Measurements from ENCODE around the gene SCN11A. TPM values are rescaled to one million over a fixed set of nuclear protein-coding genes. Genes with fewer than 3 reads are reported as not detected.

The SCN11A gene
- total RNA-seq (2014; rRNA removed; shearing (Covaris generic); ENCODE audit: low replicate concordance): not detected in 2 replicates

DNA sequence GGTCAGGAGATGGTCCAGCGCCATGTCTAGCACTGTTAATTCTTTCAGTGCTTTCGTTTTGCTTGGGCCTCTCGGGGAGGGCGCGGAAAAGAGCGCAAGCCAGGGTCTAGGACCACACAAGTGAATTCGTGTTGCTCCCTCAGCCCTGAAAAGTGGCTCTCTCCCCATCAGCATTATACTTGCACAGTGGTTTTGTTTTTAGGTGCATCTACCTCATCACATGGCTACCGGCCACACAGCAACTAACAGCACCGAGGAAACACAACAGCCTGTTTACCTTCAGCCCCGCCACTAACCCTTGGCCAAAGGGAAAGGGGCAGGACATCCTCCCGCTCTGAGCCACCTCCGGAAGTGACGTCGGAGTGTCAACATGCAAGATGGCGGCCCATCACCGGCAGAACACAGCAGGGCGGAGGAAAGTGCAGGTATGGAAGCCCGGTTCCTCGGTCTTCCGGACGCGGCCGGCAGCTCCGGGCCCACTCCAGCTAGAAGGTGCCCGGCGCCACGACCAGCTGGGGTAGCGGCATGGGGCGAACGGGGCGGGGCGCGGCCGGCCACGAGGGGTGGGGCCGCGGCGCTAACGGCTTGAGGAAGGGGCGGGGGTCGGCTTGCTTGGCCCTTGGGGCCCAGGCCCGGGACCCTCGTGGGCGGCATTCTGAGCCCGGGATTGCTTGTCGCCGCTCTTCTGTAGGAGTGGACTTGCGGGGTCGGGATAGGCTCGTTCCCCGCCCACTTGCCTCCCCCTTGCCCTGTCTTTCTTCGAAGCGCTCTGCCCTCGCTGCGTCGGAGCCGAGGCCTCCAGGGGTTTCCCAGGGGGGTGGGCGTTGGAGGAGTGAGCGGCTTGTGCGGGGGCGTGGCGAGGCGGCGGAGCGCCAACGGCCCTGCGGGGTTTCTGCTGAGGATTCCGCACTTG is at the start of gene SCN11A, which contains the start of gene WDR48:
Gene SCN11A (minus strand): TSS at position 296 of the 913 bp plus-strand sequence. CDS start 101,582 bp downstream, outside the sequence.
Gene WDR48 (plus strand): TSS at position 368 of the 913 bp plus-strand sequence. CDS start 10 bp downstream, at position 378.
- Histone ChIP-seq H3K4me3 (peak within 1 kb of the TSS; percentile 75), H3K27me3 (no peaks in the 10 kb centered on the region), H3K9me3 (no peaks in the 10 kb centered on the region), H3K36me3 (no peaks in the 10 kb centered on the region)
- peak; percentile 86 for DNase-seq

DNA sequence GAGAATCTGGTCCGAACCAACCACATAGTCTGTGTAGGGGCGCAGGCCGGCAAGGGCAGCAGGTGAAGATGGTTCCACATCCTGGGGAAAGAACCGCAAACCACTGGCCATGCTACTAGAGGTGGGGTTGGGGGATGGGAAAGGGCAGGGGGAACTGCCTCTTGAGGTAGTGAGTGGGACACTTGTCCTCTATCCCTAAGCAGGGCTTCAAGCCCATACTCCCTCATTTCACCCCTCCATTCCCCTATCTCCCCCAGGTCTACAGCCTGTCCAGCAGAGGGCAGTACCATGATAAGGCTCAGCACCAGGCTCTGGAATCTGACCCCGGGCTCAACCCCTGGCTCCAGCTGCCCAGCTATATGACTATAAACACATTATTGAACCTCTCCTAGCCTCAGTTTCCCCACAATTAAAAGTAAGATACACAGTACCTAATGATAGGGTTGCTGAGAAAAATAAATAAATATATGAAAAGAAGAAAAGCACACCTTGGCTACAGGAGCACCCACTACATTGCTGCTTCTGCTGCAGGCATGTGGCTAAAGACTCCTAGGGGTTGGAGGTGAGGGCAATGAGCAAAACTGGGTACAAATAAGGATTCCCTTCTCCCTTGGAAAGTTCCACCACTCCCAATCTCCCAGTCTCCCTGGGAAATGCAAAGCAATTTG is 49.4 kb upstream of the SCN11A start:
- DNase-seq: peak; percentile 17
- Histone ChIP-seq H3K9me3 (no peaks in the 10 kb centered on the region), H3K36me3 (no peaks in the 10 kb centered on the region), H3K27me3 (no peaks in the 10 kb centered on the region), H3K4me3 (no peak overlapping the region)

DNA sequence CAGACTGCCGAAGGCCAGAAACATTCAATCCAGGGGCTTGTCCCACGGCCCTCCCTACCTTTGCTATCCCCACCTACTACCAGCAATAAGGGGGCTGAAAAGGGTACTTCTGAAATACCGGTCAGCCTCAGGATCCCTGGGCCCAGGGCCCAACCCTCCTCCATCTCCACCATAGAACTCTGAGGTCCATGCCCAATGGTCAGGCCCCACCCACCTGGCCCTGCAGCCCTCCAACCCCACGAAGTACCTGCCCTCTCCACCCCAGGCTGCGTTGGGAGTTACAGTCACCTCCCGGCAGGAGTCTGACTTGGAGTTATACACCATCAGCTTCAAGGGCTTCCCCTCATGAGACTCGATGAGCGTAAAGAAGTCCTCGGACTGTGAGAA is 48.7 kb upstream of the SCN11A start:
- Histone ChIP-seq H3K27me3 (no peaks in the 10 kb centered on the region), H3K36me3 (no peaks in the 10 kb centered on the region), H3K9me3 (no peaks in the 10 kb centered on the region), H3K4me3 (no peak overlapping the region)
- no peak for DNase-seq

DNA sequence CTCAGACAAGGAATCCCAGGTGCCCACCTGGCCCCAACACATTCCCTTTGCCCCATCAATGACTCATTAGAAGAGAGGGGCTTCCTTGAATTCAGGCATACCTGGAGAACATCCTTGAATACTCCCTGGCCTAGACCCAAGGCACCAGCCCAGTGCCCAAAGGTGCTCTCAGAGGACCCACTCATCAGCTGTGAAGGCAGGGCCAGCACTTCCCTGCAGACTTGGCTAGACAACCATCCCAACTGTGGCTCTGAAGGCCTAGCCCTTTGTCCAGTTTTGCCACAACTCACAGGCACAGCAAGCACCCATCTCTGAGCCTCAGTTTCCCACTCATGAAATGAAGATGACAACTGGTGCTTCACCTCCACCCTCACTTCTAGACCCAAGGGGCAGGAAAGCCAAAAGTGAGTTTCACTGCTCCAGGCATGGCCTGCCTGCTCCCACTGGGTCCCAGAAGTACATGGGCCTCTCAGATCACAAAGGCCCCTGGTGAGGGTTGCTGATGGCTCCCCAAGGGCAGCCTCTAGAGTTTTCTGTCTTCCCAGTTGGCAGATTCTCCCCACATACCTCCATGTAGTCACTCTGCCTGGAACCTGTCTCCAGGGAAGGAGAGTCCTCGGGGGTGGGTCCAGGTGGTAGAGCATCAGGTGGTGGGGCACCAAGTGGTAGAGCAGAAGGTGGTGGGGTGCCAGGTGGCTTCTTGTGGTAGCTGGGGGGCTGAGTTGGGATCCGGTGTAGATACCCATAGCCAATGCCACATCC is 48.2 kb upstream of the SCN11A start:
- DNase-seq: no peak
- no peaks in the 10 kb centered on the region for H3K9me3 ChIP-seq
- no peaks in the 10 kb centered on the region for H3K27me3 ChIP-seq
- H3K36me3 ChIP-seq: no peaks in the 10 kb centered on the region
- no peak overlapping the region for H3K4me3 ChIP-seq

DNA sequence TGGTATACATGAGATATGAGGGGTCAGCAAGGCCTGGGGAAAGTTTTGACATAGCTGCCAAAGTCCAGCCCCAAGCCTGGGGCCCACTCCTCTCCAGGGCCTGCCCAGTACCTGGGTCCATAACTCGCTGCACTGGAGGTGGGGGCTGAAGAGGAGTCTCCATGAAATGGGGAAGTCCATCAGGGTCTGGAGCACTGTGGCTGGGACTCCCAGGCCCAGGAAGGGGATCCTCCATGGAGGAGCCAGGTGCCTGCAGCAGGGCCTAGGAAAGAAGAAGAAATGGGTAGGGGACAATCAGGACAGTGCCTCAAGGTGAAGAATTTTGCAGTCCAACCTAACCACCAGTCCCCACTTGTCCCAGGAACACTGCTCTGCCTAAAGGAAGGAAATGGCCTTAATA is 47.5 kb upstream of the SCN11A start:
- Histone ChIP-seq H3K36me3 (no peaks in the 10 kb centered on the region), H3K27me3 (no peaks in the 10 kb centered on the region), H3K4me3 (no peak overlapping the region), H3K9me3 (no peaks in the 10 kb centered on the region)
- no peak for DNase-seq

DNA sequence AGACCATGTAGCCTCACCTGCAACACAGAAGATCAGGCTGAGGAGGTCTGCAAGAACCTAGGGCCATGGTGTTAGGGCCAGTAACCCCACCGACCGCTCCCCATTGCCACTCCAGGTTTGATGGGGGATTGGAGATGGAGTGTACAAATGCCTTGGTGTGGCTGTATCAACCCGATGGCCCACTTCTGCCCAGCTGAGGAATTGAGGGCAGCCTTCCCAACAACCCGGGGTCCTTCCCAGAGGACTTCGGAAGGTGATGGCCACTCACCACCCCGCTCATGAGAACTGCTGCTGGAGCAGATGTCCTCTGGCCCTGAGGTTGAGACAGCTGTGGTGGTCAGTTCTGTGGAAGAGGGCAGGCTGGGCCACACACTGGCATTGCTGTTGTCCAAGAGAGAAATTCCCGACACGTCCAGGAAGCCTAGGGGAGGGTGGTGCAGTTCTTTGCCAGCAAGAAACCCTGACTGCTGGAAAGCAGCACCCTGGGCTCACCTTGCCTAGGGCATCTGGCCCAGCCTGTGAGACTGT is 46.8 kb upstream of the SCN11A start:
- H3K9me3 ChIP-seq: no peaks in the 10 kb centered on the region
- no peaks in the 10 kb centered on the region for H3K27me3 ChIP-seq
- no peak for DNase-seq
- H3K4me3 ChIP-seq: no peak overlapping the region
- H3K36me3 ChIP-seq: no peaks in the 10 kb centered on the region

DNA sequence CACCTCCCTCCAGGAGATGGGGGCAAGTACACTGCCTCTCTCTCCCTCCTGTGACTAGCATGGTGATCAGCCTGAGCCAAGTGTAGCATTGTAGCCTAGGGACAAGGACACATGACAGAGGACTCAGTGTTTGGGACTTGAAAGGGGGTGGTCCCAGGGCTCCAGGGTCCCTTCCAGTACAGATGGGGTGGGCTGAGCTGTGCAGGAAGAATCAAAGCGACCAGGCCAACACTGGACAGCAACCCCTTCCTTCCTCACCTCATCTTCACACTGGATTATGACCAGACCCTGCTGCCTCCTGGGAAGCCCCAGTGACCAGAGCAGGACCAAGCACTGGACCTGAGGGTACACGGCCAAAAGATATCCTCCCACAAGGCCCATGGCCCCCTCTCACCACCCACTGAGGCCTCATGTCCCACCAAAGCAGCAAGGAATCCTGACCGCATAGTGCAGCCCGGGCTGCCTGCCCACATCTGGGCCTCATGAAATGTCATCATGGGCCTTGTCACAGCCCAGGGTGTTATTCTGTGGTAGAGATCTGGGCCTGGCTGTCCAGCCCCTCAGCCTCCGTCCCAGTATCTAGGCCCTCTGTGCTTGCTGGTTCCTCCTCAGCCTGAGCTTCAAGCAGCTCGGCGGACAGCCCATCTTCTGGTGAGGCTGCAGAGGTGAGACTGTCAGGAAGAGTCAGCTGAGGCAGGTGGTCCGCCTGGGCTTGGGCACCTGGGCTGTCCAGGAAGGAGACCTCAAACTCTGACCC is 46.1 kb upstream of the SCN11A start:
- no peaks in the 10 kb centered on the region for H3K27me3 ChIP-seq
- no peak for DNase-seq
- H3K9me3 ChIP-seq: no peaks in the 10 kb centered on the region
- H3K36me3 ChIP-seq: no peaks in the 10 kb centered on the region
- no peak overlapping the region for H3K4me3 ChIP-seq

DNA sequence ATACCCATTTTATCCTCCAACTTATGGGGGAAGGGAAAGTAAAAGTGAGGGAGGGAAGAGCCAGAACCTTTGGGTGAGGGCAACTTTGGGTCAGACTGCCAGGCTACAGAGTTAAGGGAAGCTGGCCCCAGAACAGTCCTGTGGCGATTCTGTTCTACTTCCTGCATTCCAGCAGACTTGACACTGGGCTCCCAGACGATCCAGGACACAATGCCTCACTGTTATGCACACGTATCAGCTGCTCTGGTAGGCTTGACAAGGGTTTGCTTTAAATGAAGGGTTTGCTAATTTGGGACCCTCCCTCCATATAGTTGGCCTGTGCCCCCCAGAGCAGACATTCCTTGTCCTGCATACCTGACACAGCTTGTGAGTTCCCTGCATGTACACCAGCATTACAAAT is 45.0 kb upstream of the SCN11A start:
- no peak overlapping the region for H3K4me3 ChIP-seq
- H3K36me3 ChIP-seq: no peaks in the 10 kb centered on the region
- H3K9me3 ChIP-seq: no peaks in the 10 kb centered on the region
- DNase-seq: no peak
- H3K27me3 ChIP-seq: no peaks in the 10 kb centered on the region

DNA sequence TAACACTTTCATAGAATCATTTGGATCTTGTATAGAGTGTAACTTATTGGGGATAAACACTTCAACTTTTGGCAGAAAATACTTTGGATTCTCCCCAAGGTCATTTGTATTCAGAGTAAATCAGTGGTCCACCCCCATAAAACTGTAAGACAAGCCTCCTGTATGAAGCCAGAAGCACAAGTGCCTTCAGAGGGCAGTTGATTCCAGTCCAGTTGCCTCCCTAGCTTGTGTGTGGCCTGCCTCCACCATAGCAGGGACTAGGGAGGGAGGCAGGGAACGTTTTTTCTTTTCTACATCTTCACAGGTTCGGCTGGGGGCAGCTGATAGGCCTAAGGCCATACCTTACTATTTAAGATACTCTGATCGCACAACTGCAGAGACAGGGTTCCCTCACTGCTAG is 44.0 kb upstream of the SCN11A start:
- H3K4me3 ChIP-seq: no peak overlapping the region
- no peak for DNase-seq
- H3K27me3 ChIP-seq: no peaks in the 10 kb centered on the region
- H3K36me3 ChIP-seq: no peaks in the 10 kb centered on the region
- no peaks in the 10 kb centered on the region for H3K9me3 ChIP-seq

DNA sequence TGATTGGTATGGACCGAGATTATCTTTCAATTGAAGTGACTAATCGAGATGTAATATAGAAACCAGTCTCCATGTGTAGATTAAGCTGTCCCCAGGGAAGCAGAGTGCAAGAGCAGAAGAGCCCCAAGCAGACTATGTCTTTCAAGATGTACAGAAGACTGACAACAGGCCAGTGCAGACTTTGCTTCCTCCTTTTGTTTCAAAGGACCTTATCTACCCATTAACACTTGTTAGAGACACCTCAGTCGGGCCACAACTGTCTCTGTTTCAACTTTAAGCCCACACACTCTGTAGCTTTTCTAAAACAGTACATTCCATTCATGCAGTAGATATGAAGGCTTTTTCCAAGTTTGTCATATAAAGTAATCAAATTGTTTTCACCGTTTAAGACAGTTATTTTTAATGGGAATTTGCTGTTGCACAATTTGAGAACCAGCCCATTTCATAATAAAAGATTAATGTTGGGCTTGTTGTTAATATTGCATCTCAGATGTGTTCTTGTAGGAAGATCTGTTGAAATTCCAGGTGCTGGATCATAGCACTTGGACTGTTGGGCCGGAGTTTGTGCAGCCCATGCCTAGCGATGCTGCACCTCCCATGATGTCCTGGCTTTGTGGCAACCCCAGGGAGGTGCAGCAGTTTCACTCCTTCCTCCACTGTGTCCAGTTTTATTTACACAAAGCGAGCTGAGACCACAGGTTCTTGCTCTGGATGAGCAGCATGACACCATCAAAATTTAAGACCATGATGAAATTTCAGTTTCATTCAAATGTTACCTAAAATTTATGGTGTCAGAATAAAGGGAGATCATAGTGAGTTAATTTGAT is 43.3 kb upstream of the SCN11A start:
- Histone ChIP-seq H3K27me3 (no peaks in the 10 kb centered on the region), H3K36me3 (no peaks in the 10 kb centered on the region), H3K9me3 (no peaks in the 10 kb centered on the region), H3K4me3 (no peak overlapping the region)
- DNase-seq: no peak

DNA sequence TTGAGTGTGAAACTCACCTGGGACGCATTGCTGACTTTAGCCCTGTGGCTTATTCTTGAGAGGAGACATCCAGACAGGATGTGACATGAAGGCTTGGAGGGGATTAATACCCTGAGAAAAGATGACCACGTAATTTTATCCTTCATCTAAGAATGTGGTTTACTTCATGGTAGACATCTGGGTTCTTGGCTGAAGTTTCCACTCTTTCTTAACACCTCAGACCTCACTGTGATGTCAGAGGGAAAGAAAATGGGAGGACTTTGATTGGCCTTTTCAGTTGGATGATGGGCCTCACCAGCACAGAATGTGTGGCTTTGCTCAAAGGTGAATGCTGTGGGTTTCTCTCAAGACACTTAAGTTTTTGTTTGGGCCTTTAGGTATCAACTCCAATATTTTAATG is 39.2 kb upstream of the SCN11A start:
- Histone ChIP-seq H3K27me3 (no peaks in the 10 kb centered on the region), H3K9me3 (no peaks in the 10 kb centered on the region), H3K4me3 (no peak overlapping the region), H3K36me3 (no peaks in the 10 kb centered on the region)
- DNase-seq: no peak

DNA sequence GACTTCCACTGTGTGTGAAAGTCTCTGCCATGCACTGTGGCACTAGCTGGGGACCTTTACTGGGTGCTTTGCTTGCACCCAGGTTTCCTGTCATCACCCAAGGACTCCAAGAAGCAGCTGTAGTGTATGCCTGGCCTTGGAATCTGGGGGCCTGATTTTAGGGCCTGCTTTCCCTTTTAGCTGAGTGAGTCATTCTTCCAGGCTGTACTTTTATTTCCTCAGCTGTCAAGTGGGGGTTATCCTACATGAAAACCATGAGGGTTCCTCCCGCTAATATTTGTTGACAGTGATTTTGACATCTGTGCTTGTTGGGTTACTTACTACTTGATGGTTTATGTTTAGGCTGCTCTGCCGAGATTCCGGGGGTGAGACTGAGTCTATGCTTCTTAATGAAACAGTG is 37.1 kb upstream of the SCN11A start:
- Histone ChIP-seq H3K27me3 (no peaks in the 10 kb centered on the region), H3K9me3 (no peaks in the 10 kb centered on the region), H3K36me3 (peaks cover 4% of the 10 kb centered on the region; the same call in 1 of the 2 replicates), H3K4me3 (no peak overlapping the region)
- no peak for DNase-seq

DNA sequence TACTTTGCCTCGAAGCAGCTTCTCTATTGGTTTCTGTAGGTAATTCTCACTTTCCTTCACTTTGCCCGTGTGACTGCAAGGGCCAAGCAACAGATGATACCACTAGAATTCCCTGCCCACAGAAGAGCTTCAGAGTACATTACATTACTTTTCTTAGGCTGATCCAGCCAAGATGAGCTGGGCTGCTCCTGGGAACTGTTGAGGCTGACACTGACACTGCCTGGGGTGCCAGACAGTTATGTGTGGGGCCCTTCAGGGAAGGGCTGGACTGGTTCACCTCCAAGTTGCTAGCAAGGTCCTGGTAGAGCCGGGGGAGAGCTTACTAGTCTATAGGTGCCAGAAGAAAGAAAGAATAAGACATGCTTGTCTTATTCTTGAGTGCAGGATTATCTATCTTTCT is 36.7 kb upstream of the SCN11A start:
- no peak overlapping the region for H3K4me3 ChIP-seq
- no peak for DNase-seq
- no peaks in the 10 kb centered on the region for H3K9me3 ChIP-seq
- H3K36me3 ChIP-seq: peaks cover 4% of the 10 kb centered on the region; the same call in 1 of the 2 replicates
- H3K27me3 ChIP-seq: no peaks in the 10 kb centered on the region

DNA sequence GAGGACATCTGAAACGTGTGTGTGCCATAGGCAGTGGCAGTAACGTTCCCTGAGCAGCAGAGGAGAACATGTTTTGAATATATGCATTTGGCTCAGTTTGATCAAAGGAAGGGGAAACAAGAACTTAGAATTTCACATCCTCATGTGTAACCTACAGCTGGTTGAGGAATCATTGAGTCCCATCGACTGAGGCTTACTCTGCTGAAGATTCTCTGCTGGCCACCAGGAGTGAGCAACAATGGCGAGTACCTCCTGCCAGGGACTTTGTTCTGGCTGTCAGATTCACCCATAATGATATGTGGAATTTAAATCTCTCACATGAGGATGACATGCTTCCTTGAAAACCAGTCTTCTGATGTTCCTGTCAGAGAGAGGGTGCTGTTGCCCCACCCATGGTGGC is 34.4 kb upstream of the SCN11A start:
- Histone ChIP-seq H3K36me3 (peaks cover 4% of the 10 kb centered on the region; the same call in 1 of the 2 replicates), H3K27me3 (no peaks in the 10 kb centered on the region), H3K9me3 (no peaks in the 10 kb centered on the region), H3K4me3 (no peak overlapping the region)
- no peak for DNase-seq

DNA sequence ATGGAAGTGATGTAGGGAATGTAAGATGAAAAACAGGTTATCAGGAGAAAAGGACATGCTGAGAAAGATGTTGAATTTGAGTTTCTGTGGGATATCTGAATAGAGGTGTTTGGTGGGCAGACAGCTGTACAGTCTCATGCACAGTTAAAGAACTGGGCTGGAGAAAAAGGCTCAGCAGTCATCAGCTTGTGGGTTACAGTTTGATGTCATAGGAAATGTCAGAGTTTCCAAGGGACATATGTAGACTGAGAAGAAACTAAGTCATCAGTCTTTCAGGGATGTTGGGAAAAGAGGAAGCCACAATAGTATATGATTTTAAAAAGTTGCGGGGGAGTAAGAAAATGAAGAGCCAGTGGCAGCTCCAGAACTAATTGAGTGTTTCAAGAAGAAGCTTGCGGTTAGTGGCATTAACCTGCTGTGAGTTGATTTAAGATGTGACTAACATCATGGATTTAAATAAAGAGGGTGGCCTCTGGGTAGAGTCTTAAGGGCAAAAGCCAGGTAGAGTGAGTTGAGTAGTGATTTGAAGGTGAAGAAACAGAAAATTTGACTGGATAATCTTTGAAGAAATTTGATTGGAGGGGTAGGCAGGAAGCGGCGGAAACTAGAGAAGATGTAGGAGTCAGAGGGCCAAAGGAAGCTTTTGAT is 31.0 kb upstream of the SCN11A start:
- H3K4me3 ChIP-seq: no peak overlapping the region
- H3K27me3 ChIP-seq: no peaks in the 10 kb centered on the region
- peaks cover 4% of the 10 kb centered on the region; the same call in 1 of the 2 replicates for H3K36me3 ChIP-seq
- H3K9me3 ChIP-seq: no peaks in the 10 kb centered on the region
- no peak for DNase-seq
